ENCODE results near the gene LMAN1. TPM values are rescaled to one million over a fixed set of nuclear protein-coding genes. Genes with fewer than 3 reads are reported as not detected.

The LMAN1 gene
- total and polyA plus RNA-seq, 4 experiments from 2014 or later, result 36.3 to 59.6 (median 49.2) TPM

GRCh38 chr18:59358414-59358711 is 702 bp downstream of the LMAN1 start:
- peak overlapping the region; percentile 91 to 100 (median 98) for H3K4me3 Mint-ChIP-seq
- DNase-seq, result peak in 1 of 5 donors; percentile 10
- no peaks in the 10 kb centered on the region for H3K27me3 ChIP-seq (ENCODE audit: insufficient read depth, low read length)
- intact Hi-C loops (cut with micrococcal nuclease), result loop anchor here (2.0 to 5.0 kb wide), 2 partner anchors 44 to 686 kb away; partner anchors contain the start of gene MALT1
- H3K4me3 ChIP-seq (ENCODE audit: low read length in 2 of 2), result peak overlapping the region; percentile 76 to 92
- H3K27ac Mint-ChIP-seq, result peak overlapping the region; percentile 91 to 99 (median 97)
- POLR2A ChIA-PET (ENCODE audit: partially characterized antibody), result no interaction called here
- H3K9me3 ChIP-seq (ENCODE audit: control insufficient read depth in 1 of 2, low read length in 2 of 2), result no peaks in the 10 kb centered on the region
- CTCF ChIA-PET (ENCODE audit: partially characterized antibody), result interaction anchor here (0.9 to 1.7 kb wide), 2 partner anchors 44 to 50 kb away, joined by 3 to 6 read pairs; no protein-coding TSS in a partner anchor
- H3K4me1 Mint-ChIP-seq, result peaks cover 24 to 52% (median 35%) of the 10 kb centered on the region in 4 donors
- H3K4me1 ChIP-seq (ENCODE audit: insufficient read depth, low read length), result peaks cover 38% of the 10 kb centered on the region
- peaks cover 5 to 21% of the 10 kb centered on the region in 2 donors for H3K36me3 Mint-ChIP-seq
- peaks cover under 1% of the 10 kb centered on the region for H3K36me3 ChIP-seq (ENCODE audit: insufficient read depth, low read length)
- H3K27ac ChIP-seq (ENCODE audit: low read depth, low read length), result peak overlapping the region; percentile 95
- no peaks in the 10 kb centered on the region for H3K9me3 Mint-ChIP-seq
- H3K27me3 Mint-ChIP-seq, result no peaks in the 10 kb centered on the region

- ChIA-PET POLR2A (ENCODE audit: partially characterized antibody) (no interaction called here), CTCF (ENCODE audit: partially characterized antibody) (interaction anchor here (0.9 kb wide), 1 partner anchor 50 kb away, joined by 3 read pairs; no protein-coding TSS in a partner anchor)
- H3K36me3 Mint-ChIP-seq, result peaks cover 9 to 26% of the 10 kb centered on the region in 2 donors
- H3K9me3 ChIP-seq (ENCODE audit: control insufficient read depth in 1 of 2, low read length in 2 of 2), result no peaks in the 10 kb centered on the region
- peak overlapping the region; percentile 91 to 99 (median 97) for H3K27ac Mint-ChIP-seq
- no peaks in the 10 kb centered on the region for H3K27me3 ChIP-seq (ENCODE audit: insufficient read depth, low read length)
- peaks cover 27 to 56% (median 36%) of the 10 kb centered on the region in 4 donors for H3K4me1 Mint-ChIP-seq
- H3K4me3 ChIP-seq (ENCODE audit: low read length in 2 of 2), result peak overlapping the region; percentile 76 to 92
- DNase-seq, result peak; percentile 17 to 58 (median 24)
- intact Hi-C loops (cut with micrococcal nuclease), result loop anchor here (2.0 to 5.0 kb wide), 2 partner anchors 45 to 686 kb away; partner anchors contain the start of gene MALT1
- H3K4me3 Mint-ChIP-seq, result peak overlapping the region; percentile 91 to 100 (median 98)
- H3K36me3 ChIP-seq (ENCODE audit: insufficient read depth, low read length), result peaks cover 5% of the 10 kb centered on the region
- no peaks in the 10 kb centered on the region for H3K9me3 Mint-ChIP-seq
- H3K27ac ChIP-seq (ENCODE audit: low read depth, low read length), result peak overlapping the region; percentile 95
- H3K4me1 ChIP-seq (ENCODE audit: insufficient read depth, low read length), result peaks cover 38% of the 10 kb centered on the region
- H3K27me3 Mint-ChIP-seq, result no peaks in the 10 kb centered on the region
These were observed 1.1 kb downstream of the LMAN1 start for GRCh38 chr18:59357928-59358327.

- peak overlapping the region in 1 of 7 donors; percentile 92 for H3K27ac Mint-ChIP-seq
- H3K36me3 Mint-ChIP-seq, result peaks cover 33 to 52% of the 10 kb centered on the region in 2 donors
- H3K4me3 ChIP-seq (ENCODE audit: low read length in 2 of 2), result no peak overlapping the region
- DNase-seq, result no peak
- H3K9me3 Mint-ChIP-seq, result no peaks in the 10 kb centered on the region
- H3K27me3 ChIP-seq (ENCODE audit: insufficient read depth, low read length), result no peaks in the 10 kb centered on the region
- H3K9me3 ChIP-seq (ENCODE audit: control insufficient read depth in 1 of 2, low read length in 2 of 2), result no peaks in the 10 kb centered on the region
- intact Hi-C loops (cut with micrococcal nuclease), result loop anchor here (5.0 kb wide), 1 partner anchor 682 kb away; the partner anchor contains the start of gene MALT1
- H3K4me1 Mint-ChIP-seq, result peaks cover 32 to 57% (median 37%) of the 10 kb centered on the region in 4 donors
- H3K27me3 Mint-ChIP-seq, result no peaks in the 10 kb centered on the region
- ChIA-PET CTCF (ENCODE audit: partially characterized antibody) (interaction anchor here (2.5 kb wide), 1 partner anchor 47 kb away, joined by 6 read pairs; no protein-coding TSS in a partner anchor), POLR2A (ENCODE audit: partially characterized antibody) (interaction anchor here (1.3 kb wide), 1 partner anchor 215 kb away, joined by 3 read pairs; the partner anchor contains the start of gene SEC11C)
- no peak overlapping the region for H3K4me3 Mint-ChIP-seq
- peaks cover 26% of the 10 kb centered on the region for H3K36me3 ChIP-seq (ENCODE audit: insufficient read depth, low read length)
- peaks cover 34% of the 10 kb centered on the region for H3K4me1 ChIP-seq (ENCODE audit: insufficient read depth, low read length)
- H3K27ac ChIP-seq (ENCODE audit: low read depth, low read length), result no peak overlapping the region
These were observed 4.3 kb downstream of the LMAN1 start for GRCh38 chr18:59354731-59355130.

- no peaks in the 10 kb centered on the region for H3K9me3 ChIP-seq (ENCODE audit: control insufficient read depth in 1 of 2, low read length in 2 of 2)
- no peaks in the 10 kb centered on the region for H3K27me3 ChIP-seq (ENCODE audit: insufficient read depth, low read length)
- Mint-ChIP-seq H3K36me3 (peaks cover 48 to 59% of the 10 kb centered on the region in 2 donors), H3K27me3 (no peaks in the 10 kb centered on the region), H3K9me3 (no peaks in the 10 kb centered on the region), H3K4me1 (peaks cover 29 to 51% (median 34%) of the 10 kb centered on the region in 4 donors), H3K27ac (no peak overlapping the region), H3K4me3 (no peak overlapping the region)
- no peak overlapping the region for H3K4me3 ChIP-seq (ENCODE audit: low read length in 2 of 2)
- peaks cover 41% of the 10 kb centered on the region for H3K36me3 ChIP-seq (ENCODE audit: insufficient read depth, low read length)
- intact Hi-C loops (cut with micrococcal nuclease), result no loop called here
- no peak overlapping the region for H3K27ac ChIP-seq (ENCODE audit: low read depth, low read length)
- no peak for DNase-seq
- CTCF ChIA-PET (ENCODE audit: partially characterized antibody), result no interaction called here
- POLR2A ChIA-PET (ENCODE audit: partially characterized antibody), result no interaction called here
- H3K4me1 ChIP-seq (ENCODE audit: insufficient read depth, low read length), result peaks cover 29% of the 10 kb centered on the region
These were observed 5.9 kb downstream of the LMAN1 start for GRCh38 chr18:59353079-59353680.

- peaks cover 47% of the 10 kb centered on the region for H3K36me3 ChIP-seq (ENCODE audit: insufficient read depth, low read length)
These were observed 6.7 kb downstream of the LMAN1 start for GRCh38 chr18:59352250-59352855.

GRCh38 chr18:59345556-59345955 is 13.5 kb downstream of the LMAN1 start:
- Histone ChIP-seq H3K27me3 (ENCODE audit: insufficient read depth, low read length) (no peaks in the 10 kb centered on the region), H3K9me3 (ENCODE audit: control insufficient read depth in 1 of 2, low read length in 2 of 2) (peaks cover 0 to 5% of the 10 kb centered on the region in 2 donors), H3K4me1 (ENCODE audit: insufficient read depth, low read length) (no peaks in the 10 kb centered on the region), H3K36me3 (ENCODE audit: insufficient read depth, low read length) (peaks cover 33% of the 10 kb centered on the region), H3K4me3 (ENCODE audit: low read length in 2 of 2) (no peak overlapping the region), H3K27ac (ENCODE audit: low read depth, low read length) (no peak overlapping the region)
- CTCF ChIA-PET (ENCODE audit: partially characterized antibody), result no interaction called here
- Mint-ChIP-seq H3K4me3 (no peak overlapping the region), H3K27ac (no peak overlapping the region), H3K9me3 (peaks cover 5 to 23% (median 15%) of the 10 kb centered on the region in 8 donors), H3K27me3 (no peaks in the 10 kb centered on the region), H3K4me1 (peaks cover 22 to 44% (median 27%) of the 10 kb centered on the region in 4 donors), H3K36me3 (peaks cover 78 to 82% of the 10 kb centered on the region in 2 donors)
- DNase-seq, result no peak
- POLR2A ChIA-PET (ENCODE audit: partially characterized antibody), result no interaction called here
- intact Hi-C loops (cut with micrococcal nuclease), result no loop called here

More at GRCh38 chr18:59352250-59352855, 6.7 kb downstream of the LMAN1 start:
- Histone ChIP-seq H3K27ac (ENCODE audit: low read depth, low read length) (no peak overlapping the region), H3K4me3 (ENCODE audit: low read length in 2 of 2) (no peak overlapping the region), H3K4me1 (ENCODE audit: insufficient read depth, low read length) (peaks cover 20% of the 10 kb centered on the region), H3K9me3 (ENCODE audit: control insufficient read depth in 1 of 2, low read length in 2 of 2) (no peaks in the 10 kb centered on the region), H3K27me3 (ENCODE audit: insufficient read depth, low read length) (no peaks in the 10 kb centered on the region)
- Mint-ChIP-seq H3K9me3 (no peaks in the 10 kb centered on the region), H3K27me3 (no peaks in the 10 kb centered on the region), H3K4me1 (peaks cover 23 to 43% (median 28%) of the 10 kb centered on the region in 4 donors), H3K36me3 (peaks cover 53 to 62% of the 10 kb centered on the region in 2 donors), H3K27ac (peak overlapping the region in 4 of 7 donors; percentile 0 to 73 (median 23)), H3K4me3 (peak overlapping the region in 1 of 8 donors; percentile 17)
- ChIA-PET CTCF (ENCODE audit: partially characterized antibody) (no interaction called here), POLR2A (ENCODE audit: partially characterized antibody) (no interaction called here)
- no peak for DNase-seq
- intact Hi-C loops (cut with micrococcal nuclease), result no loop called here

GRCh38 chr18:59344996-59345395 is 14.1 kb downstream of the LMAN1 start:
- POLR2A ChIA-PET (ENCODE audit: partially characterized antibody), result no interaction called here
- Histone ChIP-seq H3K4me3 (ENCODE audit: low read length in 2 of 2) (no peak overlapping the region), H3K27ac (ENCODE audit: low read depth, low read length) (no peak overlapping the region), H3K4me1 (ENCODE audit: insufficient read depth, low read length) (no peaks in the 10 kb centered on the region), H3K36me3 (ENCODE audit: insufficient read depth, low read length) (peaks cover 37% of the 10 kb centered on the region), H3K27me3 (ENCODE audit: insufficient read depth, low read length) (no peaks in the 10 kb centered on the region), H3K9me3 (ENCODE audit: control insufficient read depth in 1 of 2, low read length in 2 of 2) (peaks cover 0 to 5% of the 10 kb centered on the region in 2 donors)
- no peak for DNase-seq
- Mint-ChIP-seq H3K27me3 (no peaks in the 10 kb centered on the region), H3K9me3 (peaks cover 5 to 25% (median 18%) of the 10 kb centered on the region in 8 donors), H3K4me3 (no peak overlapping the region), H3K36me3 (peaks cover 82 to 88% of the 10 kb centered on the region in 2 donors), H3K27ac (peak overlapping the region in 2 of 7 donors; percentile 38 to 45), H3K4me1 (peaks cover 22 to 44% (median 28%) of the 10 kb centered on the region in 4 donors)
- CTCF ChIA-PET (ENCODE audit: partially characterized antibody), result no interaction called here
- intact Hi-C loops (cut with micrococcal nuclease), result no loop called here
